K562 (cell line): ENCODE measurements around the gene TMEM128. TPM values are rescaled to one million over a fixed set of nuclear protein-coding genes. Genes with fewer than 3 reads are reported as not detected.

Source experiments
- CXXC5 ChIP-seq: fragments of 250-450 bp; sonication (Bioruptor Pico); IDR thresholded peaks from 2 replicates; pipeline ENCODE4 v1.8.0; 2022; ENCODE audit warnings: inconsistent platforms, mild to moderate bottlenecking, moderate library complexity
- HDAC2 ChIP-seq: fragments of 450-650 bp; IDR thresholded peaks from 2 replicates; pipeline ENCODE4 v1.6.1; 2016; ENCODE audit warnings: mild to moderate bottlenecking
- KLF13 ChIP-seq: fragments of 450-650 bp; IDR thresholded peaks from 2 replicates; pipeline ENCODE4 v1.6.1; 2016; ENCODE audit warnings: missing genetic modification characterization, low read depth, mild to moderate bottlenecking, missing compliant biosample characterization, moderate library complexity, borderline replicate concordance
- LCOR ChIP-seq: sonication (generic); formaldehyde crosslinking; IDR thresholded peaks from 2 replicates; pipeline ENCODE4 v1.8.0; 2022; ENCODE audit warnings: mild to moderate bottlenecking, missing genetic modification reagents
- MGA ChIP-seq: fragments of 450-650 bp; IDR thresholded peaks from 2 replicates; pipeline ENCODE4 v1.6.1; 2016; ENCODE audit warnings: mild to moderate bottlenecking, moderate library complexity
- SIN3B ChIP-seq: fragments of 450-650 bp; IDR thresholded peaks from 2 replicates; pipeline ENCODE4 v1.6.1; 2017; ENCODE audit warnings: low read depth, mild to moderate bottlenecking, moderate library complexity
- ZBTB33 ChIP-seq: sonication (generic); formaldehyde crosslinking; IDR thresholded peaks from 2 replicates; pipeline ENCODE4 v1.8.1; 2023; ENCODE audit warnings: mild to moderate bottlenecking, missing genetic modification reagents
- ZNF316 ChIP-seq: fragments of 450-650 bp; IDR thresholded peaks from 2 replicates; pipeline ENCODE4 v1.6.1; 2016
- polyA plus RNA-seq, 8 experiments: library from polyadenylated mRNA; depleted of rRNA in 4 of 8; stranded (reverse) in 5 of 8; unstranded in 3 of 8; fragments of >200 nt; fragmentation: Nextera tagmentation in 2 of 8; fragmentation: Illumina TruSeq in 1 of 8; extraction: Ambion mirVana in 2 of 8; extraction: Trizol in 1 of 8; gene quantifications; 2 replicates each; pipeline versions ENCODE4 v1.2.1 to v1.2.3, GENCODE V29; 2011 to 2014; ENCODE audit warnings: inconsistent platforms in 1 of 8, missing spikeins in 1 of 8
- total RNA-seq, 7 experiments: library from RNA; depleted of rRNA in 6 of 7; stranded (reverse); fragments of >200 nt in 6 of 7; fragmentation: Illumina TruSeq in 2 of 7; extraction: Trizol in 2 of 7; gene quantifications; 2 replicates each; pipeline versions ENCODE4 v1.2.1 to v1.2.3, GENCODE V29; 2011 to 2021; ENCODE audit warnings: low replicate concordance in 1 of 7
- TF ChIP-seq, protein P1 (sequence below): sonication (generic); formaldehyde crosslinking; IDR thresholded peaks from 2 replicates; pipeline ENCODE4 v1.8.0; 2022; ENCODE audit warnings: missing genetic modification reagents, mild to moderate bottlenecking, borderline replicate concordance
- TF ChIP-seq, protein P2 (sequence below), 2 experiments: fragments of 200-800 bp in 1 of 2; sonication (Bioruptor generic) in 1 of 2; sonication (generic) in 1 of 2; formaldehyde crosslinking in 1 of 2; IDR thresholded peaks in 1 of 2; conservative IDR thresholded peaks in 1 of 2; 2 replicates each; pipeline versions ENCODE4 v1.5.0 to v1.6.1; 2016 to 2020; ENCODE audit warnings: missing compliant biosample characterization in 1 of 2, missing genetic modification characterization in 1 of 2, missing genetic modification reagents in 1 of 2

The TMEM128 gene
- total and polyA plus RNA-seq, 9 of the 15 experiments (the other 6 are each of a cell fraction or from before 2014, with no cell fraction given) = 9.1 to 40.0 (median 14.3) TPM

DNA sequence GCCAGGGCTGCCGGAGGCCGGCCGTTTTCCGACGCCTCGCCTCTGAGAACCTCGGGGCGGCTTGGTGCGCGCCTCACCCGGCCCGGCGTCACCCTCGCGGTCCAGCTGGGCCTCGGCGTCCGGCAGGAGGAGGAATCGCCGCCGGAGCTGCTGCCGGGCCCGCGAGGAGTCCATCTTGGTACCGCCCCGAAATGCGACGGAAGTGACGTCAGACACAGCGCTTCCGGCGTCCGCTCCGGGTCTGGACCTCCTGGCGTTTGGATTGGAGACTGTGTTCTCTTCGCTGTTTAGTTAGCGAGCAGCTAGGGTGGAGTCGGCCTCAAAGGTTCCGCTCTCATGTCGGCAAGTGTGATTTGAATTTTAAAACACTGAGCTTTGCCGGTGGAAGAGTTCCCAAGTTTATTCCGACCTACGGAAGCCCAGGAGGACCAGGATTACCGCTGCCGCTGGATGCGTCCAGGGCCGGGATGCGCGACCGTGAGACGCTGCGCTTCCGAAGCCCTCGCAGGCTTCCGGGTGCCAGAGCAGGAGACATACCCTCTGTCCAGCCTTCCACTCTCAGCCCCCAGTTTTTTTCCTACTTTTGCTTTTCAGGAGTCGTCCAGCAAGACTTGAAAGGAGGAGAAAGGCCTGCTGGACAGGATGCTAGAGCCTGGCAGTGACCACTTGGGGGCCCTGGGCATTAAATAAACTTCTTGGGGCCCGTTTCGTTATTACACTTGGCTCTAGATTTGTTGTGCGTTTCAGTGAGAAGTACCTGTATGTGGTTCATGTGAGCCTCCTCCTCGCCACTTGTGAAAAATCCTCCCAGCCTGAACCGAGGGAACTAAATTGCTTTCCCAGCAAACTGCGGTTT lies at the start of gene TMEM128 (continued):
- no peak for TF ChIP-seq MGA
- TF ChIP-seq, protein P1, sequence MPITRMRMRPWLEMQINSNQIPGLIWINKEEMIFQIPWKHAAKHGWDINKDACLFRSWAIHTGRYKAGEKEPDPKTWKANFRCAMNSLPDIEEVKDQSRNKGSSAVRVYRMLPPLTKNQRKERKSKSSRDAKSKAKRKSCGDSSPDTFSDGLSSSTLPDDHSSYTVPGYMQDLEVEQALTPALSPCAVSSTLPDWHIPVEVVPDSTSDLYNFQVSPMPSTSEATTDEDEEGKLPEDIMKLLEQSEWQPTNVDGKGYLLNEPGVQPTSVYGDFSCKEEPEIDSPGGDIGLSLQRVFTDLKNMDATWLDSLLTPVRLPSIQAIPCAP = 0 out of 2 replicates have a peak, but pooled peaks have one; percentile 5
- peak; percentile 82 for TF ChIP-seq CXXC5 (CRISPR knock-in tag)
- peak; percentile 79 for TF ChIP-seq LCOR (CRISPR knock-in tag)
- TF ChIP-seq SIN3B = peak; percentile 99
- no peak for TF ChIP-seq ZNF316
- TF ChIP-seq HDAC2 = peak; percentile 67; the same call in 1 of the 2 replicates
- TF ChIP-seq ZBTB33 (CRISPR knock-in tag) = no peak
- no peak for TF ChIP-seq KLF13
- TF ChIP-seq, protein P2, sequence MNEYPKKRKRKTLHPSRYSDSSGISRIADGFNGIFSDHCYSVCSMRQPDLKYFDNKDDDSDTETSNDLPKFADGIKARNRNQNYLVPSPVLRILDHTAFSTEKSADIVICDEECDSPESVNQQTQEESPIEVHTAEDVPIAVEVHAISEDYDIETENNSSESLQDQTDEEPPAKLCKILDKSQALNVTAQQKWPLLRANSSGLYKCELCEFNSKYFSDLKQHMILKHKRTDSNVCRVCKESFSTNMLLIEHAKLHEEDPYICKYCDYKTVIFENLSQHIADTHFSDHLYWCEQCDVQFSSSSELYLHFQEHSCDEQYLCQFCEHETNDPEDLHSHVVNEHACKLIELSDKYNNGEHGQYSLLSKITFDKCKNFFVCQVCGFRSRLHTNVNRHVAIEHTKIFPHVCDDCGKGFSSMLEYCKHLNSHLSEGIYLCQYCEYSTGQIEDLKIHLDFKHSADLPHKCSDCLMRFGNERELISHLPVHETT (CRISPR knock-in tag; conservative IDR thresholded peaks at IDR 0.05 in 1 of 2, IDR thresholded peaks at IDR 0.05 in 1 of 2) = 0 out of 4 replicates have a peak, but pooled peaks of 1 of the 2 experiments have one; percentile 22
